ENCODE data around the gene SEMA3D.
A peak's percentile ranks its signal among the peaks of the same experiment; 100 is the strongest.

SEMA3D gene

DNA sequence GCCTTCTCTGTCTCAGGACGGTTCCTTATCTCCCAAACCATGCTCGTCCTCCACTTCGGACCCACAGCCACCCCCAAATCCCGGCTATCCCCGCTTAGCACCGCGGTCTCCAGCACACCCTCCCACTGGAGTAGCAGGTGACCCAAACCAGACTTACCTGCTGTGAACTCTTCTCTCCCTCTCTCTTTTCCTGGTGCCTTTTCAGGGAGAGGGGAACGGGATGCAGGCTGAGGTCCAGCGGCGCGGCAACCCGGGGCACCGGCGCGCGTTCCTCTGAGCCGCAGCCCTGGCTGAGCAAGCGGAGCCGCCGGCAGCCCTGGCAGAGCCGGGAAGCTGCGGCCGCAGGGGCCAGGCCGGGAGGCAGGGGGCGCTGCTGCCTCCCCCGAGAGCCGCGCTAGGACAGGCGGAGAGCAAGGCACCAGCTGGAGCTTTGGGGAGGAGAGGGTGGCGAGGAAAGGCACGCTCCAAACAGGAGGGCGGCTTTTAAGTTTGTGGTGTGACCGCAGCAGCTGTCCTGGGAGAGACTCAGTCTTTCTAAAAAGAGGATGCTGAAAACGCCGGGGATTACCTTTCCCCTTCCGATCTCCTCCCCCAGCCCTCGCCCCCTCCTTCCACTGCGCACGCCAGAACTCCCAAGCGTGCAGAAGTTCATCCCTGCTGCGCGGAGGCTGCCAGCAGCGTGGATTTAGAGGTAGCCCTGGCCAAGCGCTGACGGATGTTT lies at the start of gene SEMA3D:
TSS of gene SEMA3D (minus strand) at position 536 of the 721 bp plus-strand sequence. CDS start 65,165 bp downstream, outside the sequence.
- peak; percentile 87 for DNase-seq (ENCODE audit: low spot score)

DNA sequence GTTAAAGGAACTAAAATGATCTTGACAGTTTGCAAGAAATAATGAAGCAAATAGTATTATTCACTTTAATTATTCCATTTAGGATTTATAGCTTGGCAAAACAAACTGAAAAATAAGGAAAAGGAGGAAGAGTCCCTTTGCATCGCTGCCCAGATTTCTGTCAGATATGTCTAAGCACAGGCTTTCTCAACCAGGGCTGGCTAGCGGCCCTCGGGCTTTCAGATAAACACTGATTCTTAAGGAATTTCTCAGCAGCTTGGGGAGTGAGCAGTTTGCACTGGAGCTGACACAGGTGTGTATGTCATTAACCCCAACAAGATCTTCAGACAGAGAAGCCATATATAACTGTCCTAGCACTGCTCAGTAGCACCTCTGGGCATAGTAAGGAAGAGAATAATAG lies 47.9 kb upstream of the SEMA3D start:
- DNase-seq (ENCODE audit: low spot score), result no peak

DNA sequence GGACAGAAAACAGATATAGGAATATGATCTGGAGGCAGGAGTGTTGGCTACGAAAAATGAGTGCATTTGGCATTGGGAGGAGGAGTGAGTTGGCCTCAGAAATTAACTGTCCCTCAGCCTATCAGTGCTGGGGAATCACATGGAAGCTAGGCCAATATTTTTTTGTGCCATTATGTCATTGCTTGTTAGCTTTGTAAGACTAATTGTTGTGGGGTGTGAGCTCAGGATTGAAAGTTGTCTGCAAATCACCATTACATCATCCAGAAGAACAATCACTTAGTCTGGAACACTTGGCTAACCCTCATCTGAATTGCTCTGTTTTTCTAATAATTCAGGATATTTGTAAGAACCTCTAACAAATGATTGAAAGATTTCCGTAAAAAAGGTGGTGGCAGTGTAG lies 45.2 kb upstream of the SEMA3D start:
- no peak for DNase-seq (ENCODE audit: low spot score)

DNA sequence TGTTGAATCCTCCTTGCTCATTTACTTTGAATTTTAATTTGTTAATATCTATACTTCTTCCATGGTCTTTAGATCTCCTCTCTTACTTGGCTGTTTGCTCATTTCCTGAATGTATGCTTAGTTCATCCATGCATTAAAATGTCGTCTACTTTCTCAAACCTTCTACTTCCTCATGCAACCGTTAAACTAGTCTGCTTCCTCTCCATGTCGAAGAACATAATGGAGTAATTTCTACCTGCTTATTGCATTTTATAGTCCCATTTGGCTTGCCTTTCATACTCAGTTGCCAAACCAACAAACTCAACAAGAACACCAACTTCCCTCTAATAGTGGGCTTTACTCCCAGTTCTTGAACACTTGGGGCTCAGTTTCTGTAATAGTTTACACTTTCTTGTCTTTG lies 43.8 kb upstream of the SEMA3D start:
- DNase-seq (ENCODE audit: low spot score), result no peak

DNA sequence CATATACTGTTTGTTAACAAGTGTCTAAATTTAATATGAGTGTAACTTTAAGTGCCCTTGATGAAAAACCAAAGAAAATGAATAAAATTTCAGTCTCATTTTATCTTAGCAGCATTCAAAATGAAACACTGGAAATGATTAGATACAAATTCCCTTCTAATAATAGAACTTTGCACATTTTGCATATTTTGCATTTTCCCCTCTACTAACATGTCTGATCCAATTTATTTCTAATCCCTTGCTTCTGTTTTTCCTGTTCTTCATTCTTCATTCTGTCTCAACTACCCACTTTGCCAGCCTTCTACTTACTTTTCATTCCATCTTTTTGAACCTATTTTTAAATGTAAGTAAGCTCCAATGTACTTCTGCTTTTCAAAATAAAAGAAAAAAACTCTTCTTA lies 42.7 kb upstream of the SEMA3D start:
- no peak for DNase-seq (ENCODE audit: low spot score)

DNA sequence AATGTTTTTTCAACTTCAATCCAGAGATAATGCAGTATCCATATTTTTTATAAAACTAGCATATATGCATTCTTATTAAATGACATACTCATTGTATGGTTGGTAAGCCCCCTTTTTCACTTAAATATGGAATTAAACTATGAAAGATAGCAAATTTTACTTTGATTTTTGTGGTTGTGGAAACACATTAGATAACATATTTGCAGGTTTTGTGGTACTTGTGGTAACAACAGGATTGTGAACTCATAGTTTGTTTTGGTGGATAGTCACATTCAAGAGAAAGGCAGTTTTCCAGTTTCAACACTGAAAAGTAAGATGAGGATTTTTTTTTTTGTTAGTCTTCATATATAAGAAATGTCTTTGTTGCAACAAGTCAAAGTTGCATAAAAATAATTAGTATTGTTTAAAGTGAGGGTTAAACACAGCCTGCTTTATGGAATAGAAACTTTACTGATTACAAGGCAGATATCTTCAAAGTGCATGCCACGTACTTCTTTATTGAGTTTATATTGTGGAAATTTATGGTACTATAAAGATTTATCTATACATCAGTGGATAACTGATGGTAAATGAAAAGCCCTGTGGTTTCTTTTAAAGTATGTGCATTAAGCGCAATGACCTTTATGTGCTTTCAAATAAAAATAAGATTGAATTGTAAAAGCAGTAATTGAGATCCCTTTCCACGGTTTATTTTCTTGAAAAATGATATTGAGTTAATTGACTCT lies 39.7 kb upstream of the SEMA3D start:
- DNase-seq (ENCODE audit: low spot score), result no peak

DNA sequence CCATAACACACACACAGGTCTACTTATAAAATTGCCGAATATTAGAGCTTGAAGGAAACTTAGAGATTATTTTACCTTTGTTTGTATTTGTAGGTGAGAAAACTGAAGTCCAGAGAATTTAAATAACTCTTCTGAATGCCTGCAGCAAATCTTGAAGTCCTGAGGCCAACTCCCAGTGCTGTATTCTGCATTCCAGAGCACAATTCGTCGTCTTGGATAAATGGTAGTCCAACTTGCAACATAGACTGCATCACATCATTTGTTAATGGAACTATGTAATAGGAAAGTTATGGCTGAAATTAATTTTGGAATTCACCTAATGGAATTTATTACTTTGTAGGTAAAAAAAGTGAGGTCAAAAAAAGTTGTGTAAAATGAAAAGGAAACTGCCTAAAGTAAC lies 37.3 kb upstream of the SEMA3D start:
- DNase-seq (ENCODE audit: low spot score), result no peak

DNA sequence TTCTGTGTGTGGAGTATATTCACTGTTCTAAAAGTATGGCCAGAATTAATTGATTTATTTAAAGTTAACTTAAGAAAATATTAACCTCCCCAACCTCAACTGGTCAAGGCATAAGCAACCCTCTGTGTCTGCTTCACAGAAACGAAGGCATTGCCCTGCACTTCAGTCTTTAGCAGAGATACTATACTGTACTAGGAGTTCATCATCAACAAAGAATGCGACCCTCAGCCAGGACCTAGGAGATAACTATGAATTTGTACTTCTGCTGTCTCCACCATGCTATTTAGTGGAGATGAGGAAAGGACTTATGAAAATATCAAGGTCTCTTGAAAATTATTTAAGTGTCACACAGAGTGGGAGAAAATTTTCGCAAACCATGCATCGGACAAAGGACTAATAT lies 35.7 kb upstream of the SEMA3D start:
- no peak for DNase-seq (ENCODE audit: low spot score)

DNA sequence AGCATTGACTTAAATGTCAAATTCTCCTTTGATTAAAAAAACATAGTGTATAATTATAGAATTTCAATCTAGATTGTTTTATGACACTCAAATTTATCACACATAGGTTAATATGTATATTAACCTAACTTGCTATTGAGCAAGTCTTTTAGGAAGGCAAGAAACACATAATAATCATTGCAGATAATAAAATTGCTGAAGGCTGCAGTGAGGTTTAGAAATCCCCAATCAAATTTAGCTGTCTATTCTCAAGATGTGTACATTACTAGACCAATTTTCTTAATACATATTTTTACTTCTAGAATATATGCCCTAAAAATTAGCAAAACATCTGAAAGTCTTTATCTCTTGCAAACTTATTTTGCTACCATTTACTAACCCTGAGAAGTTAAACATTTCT lies 34.9 kb upstream of the SEMA3D start:
- no peak for DNase-seq (ENCODE audit: low spot score)

DNA sequence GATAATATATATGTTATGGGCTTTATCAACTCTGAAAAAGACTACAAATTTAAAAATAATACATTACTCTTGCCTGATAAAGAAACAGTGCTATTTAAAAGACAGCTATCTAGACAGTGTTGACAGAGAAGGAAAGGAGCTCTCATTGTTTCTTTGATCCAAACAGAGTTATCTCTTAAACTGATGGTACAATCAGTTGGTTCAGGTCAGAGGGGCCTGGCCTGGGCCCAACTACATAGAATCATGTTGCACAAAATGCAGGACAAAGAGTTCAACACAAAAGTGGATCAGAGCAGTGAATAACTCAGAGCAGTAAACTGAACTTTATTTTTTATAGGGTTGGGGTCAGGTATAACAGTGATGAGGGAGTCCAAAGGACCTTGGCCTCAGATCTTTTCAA lies 33.8 kb upstream of the SEMA3D start:
- DNase-seq (ENCODE audit: low spot score), result no peak

DNA sequence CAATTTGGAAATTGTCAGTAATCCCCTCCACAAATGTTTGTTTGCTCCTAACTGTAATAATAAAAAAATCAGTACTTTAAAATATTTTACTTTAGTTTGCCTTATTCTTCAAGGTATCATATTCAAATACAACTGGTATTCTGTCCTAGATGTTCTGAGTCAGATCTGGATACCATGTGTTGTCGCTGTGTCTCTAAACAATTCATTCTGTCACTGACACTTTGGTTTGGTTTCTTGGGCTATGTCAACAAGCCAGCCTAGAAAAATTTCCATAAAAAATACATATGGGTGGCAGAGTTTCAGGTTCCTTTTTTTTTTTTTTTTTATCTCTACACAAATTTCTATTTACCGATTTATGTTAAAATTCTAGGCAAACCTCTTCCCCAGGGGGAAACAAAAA lies 33.2 kb upstream of the SEMA3D start:
- DNase-seq (ENCODE audit: low spot score), result no peak

DNA sequence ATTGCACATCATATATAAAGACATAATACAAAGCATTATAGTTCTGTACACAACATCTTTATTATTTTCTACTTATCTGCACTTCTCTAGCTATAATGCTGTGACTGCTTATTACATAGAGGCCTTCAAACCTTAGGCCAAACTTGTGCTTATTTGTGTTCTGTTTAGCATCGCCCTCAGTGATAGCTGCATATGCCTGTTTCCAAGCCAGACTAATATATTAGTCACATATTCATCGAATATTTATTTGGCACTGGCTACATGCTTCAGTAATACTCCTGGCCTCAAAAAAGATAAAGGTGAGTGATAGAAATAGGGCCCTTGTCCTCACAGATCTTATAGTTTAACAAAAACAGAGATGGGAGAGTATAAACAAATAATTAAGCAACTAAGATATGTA lies 30.2 kb upstream of the SEMA3D start:
- no peak for DNase-seq (ENCODE audit: low spot score)

DNA sequence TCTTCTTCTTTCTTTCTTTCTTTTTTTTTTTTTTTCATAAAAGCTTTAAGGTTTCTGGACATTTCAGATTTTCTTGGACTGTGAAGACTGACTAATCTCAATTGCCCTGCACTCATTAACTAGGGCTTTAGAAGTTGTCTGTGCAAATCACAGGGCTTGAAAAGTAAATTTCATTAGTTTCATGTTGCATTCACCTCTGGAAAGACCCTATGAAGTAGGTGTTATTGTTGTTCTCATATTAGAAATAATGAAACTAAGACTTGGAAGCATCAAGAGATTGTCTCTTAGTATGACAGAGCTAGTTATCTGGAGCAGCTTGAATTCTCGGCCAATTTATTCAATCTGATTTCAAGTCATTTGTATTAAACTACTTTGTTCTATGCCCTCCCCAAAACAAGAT lies 28.2 kb upstream of the SEMA3D start:
- no peak for DNase-seq (ENCODE audit: low spot score)

DNA sequence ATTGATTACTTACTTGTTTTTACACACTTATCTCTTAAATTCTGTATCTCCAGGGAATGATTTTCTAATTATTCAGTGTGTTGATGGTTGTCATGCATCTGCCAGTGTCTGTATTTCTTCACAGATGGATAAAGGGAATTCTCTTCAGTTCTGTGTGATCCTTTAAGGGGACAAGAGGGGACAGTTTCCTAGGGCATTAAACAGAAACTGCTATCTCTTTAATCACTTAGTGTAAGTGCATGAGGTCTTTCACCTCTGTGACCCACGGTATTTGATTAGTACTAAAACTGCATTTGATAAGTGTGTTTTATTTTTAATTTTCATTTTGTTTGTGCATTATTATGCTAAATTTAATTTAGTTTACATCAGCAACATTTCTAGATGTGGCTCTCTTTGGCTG lies 26.6 kb upstream of the SEMA3D start:
- DNase-seq (ENCODE audit: low spot score), result no peak

DNA sequence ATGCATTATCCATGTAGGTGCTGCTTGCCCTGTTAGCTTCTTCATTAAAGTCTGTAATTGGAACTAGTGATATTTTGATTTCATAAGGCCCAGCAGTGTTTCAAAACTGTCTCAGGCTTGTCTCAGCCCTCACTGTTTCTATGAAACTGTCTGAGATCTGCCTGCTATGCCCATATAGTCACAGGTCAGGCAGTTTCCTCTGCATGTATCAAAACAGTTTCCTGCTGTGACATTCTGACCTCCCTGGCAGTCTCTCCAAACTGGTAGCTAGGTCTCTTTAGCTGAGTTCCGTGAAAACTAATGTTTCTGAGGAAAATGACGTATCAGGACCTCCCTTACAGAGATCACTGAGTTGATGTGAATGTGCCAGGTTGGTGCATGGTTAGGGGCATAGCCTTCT lies 18.9 kb upstream of the SEMA3D start:
- no peak for DNase-seq (ENCODE audit: low spot score)

DNA sequence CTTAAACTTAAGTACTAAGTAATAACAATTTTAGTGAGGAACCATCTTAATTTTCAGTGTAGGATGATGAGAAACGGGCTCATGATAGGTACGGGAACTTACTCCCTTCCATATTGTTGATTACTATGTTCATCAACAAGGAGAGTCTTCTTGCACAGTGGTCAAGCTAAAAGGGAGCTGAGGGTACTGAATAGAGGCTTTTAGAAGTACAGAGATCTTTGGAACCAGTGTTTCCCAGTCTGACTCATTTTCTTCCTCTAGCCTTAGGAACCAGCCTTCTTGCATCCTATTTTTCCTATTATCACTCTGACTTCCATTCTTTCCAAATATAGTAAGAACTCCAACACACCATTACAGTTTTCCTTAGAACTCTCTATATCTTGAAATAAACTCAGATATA lies 17.6 kb upstream of the SEMA3D start:
- no peak for DNase-seq (ENCODE audit: low spot score)

DNA sequence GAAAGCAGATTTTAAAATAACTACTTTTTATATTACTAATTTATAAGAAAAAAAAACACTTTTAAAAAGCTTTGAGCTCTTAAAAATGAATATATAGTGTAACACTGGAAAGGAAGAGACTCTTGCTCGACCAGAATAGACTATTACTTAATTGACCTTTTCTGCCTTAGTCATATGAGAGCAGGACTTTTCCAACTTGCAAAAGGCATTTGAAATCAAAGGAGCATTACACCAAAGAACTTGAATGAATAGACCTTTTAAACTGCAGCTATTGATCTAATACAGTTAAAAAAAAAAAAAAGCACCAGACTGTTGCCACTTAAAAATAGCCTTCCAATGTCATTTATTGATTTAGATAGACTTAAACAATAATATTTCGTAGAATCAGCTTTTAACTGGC lies 17.2 kb upstream of the SEMA3D start:
- no peak for DNase-seq (ENCODE audit: low spot score)

DNA sequence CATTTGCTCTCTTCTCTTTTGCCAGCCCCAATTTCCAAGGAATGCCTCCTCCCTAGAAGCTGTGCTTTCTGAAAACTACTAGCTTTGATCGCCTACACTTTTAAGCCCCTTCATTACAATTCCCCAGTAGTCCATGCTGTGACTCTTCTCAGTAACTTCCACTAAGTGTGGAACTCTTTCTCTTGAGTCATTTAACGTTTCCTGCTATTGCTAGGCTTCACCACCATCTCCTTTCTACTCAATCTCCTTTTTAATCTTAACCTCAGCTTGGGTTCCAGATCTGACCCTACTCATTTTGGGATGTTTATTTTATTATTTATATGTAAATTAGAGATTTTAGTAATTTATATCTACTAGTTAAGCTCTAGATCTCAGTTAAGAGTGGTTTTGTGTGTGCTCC lies 14.4 kb upstream of the SEMA3D start:
- no peak for DNase-seq (ENCODE audit: low spot score)

DNA sequence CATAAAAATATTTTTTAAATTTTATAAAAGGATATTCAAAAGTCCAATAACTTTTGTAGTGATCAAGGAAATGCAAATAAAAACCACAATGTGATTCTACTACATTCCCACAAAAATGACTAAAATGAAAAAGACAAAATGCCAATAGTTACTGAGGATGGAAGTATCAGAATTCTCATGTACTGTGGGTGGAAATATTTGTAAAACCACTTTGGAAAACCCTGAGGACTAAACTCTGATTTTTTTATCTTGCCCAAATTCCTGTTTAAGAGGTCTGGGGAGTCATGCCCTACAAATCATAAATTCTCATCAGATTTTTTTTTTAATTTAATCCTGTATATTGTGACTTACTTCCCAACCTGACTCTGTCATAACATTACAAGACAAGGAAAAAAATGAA lies 9.8 kb upstream of the SEMA3D start:
- no peak for DNase-seq (ENCODE audit: low spot score)

DNA sequence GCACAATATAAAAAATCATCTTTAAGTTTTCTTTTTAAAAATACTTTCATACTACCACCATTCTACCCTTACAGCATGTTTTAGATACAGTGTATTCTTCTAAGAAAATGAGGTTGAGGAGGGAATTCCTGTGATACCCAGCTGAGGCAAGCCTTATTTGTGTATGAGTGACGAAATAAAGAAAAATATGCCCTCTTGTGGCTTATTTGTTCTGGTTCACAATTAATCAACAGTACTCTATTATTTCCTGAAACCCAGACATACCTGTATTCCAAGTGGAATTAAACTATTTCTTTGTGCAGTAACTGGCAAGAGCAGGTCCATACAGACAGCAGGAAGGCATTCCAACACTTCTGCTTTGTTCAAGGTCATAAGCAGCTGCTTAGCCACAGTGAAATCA lies 4.5 kb upstream of the SEMA3D start:
- peak; percentile 55 for DNase-seq (ENCODE audit: low spot score)

DNA sequence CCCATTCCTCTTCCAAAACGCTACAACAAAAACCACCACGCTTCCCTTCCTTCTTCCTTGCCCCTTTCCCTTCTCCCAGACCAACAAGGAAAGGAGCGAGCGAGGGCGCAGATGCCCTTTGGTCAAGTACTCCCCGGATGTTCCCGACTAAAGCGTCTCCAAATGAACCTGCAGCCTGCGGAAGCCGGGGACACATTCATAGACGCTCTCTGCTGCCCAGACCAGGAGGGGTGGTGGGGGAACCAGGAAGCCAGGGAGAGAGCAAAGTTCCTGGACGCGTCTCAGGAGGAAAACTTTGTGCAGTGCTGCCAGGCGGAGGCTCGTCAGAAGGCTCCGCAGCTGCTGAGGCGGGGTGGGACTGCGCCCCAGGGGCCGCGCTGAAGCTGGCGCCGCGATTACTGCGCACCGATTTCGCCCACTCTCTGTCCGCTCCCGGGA lies 754 bp downstream of the SEMA3D start:
- peak; percentile 32 for DNase-seq (ENCODE audit: low spot score)

DNA sequence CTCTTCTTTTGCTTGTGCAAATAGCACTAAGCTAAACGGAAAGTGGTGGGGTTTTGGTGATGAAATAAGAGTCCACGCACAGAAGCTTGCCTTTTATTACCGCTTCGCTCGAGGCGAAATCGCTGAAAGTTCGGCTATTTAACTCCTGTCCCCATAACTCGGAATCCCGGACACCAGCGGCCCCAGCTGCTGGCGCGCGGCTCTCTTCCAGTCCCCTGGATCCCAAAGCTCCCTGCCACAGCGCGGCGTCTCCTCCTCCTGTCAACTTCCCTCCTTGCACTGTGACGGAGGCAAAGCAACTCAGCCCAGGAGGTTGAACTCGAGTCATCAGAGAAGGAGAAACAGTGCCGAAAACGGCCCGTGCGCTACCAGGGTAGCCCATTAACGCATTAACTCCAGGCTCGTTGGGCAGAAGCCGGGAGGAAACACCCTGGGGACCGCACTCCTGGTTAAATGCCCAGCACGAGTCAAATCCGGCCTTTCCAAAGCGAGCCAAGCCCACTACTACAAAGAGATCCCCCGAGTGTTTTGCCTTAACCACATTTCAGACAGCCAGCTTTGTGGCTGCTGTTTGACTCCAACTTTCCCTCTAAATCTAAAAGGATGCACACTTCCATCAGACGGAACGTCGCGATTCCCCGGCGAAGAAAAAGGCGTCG lies 1.3 kb downstream of the SEMA3D start:
- peak; percentile 74 for DNase-seq (ENCODE audit: low spot score)

Data from AG08395 (cell line).